B cell (primary cell): ENCODE data around the gene TRIM44.

Experiments
- CTCF ChIP-seq: fragments of 200-600 bp; IDR thresholded peaks from one replicate; pipeline ENCODE4 v1.8.0; 2022; ENCODE audit warnings: antibody characterized with exemption, mild to moderate bottlenecking
- EZH2 ChIP-seq: IDR thresholded peaks from 2 replicates; pipeline ENCODE4 v1.6.1; 2012; ENCODE audit warnings: borderline replicate concordance, low read depth, mild to moderate bottlenecking, moderate library complexity, low read length; ENCODE audit not compliant: insufficient read depth, poor library complexity, severe bottlenecking

DNA sequence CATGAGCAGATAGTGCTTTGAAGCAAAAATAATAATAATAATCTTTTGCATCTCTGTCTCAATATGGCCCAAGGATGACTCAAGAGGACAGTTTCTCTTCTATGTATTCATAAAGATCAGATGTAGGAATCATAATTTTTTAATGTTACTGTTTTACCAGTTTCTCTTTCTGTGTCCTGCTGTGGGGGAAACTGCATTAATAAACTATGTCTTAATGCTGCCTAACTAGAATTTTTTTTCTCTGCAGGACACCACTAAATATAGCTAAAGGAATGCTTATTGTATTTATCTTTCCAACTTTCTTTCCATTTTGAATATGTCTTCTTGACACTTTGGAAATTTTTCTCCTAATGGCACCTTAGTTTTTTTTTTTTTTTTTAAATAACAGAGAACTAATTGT is 37.8 kb upstream of the TRIM44 start:
- TF ChIP-seq CTCF (no peak), EZH2 (no peak)
